Measurements from ENCODE around the gene PDCD4. TPM values are rescaled to one million over a fixed set of nuclear protein-coding genes. Genes with fewer than 3 reads are reported as not detected.

The PDCD4 gene
- 100 to 1,000 TPM; 131 to 202 (median 172) TPM for total RNA-seq

DNA sequence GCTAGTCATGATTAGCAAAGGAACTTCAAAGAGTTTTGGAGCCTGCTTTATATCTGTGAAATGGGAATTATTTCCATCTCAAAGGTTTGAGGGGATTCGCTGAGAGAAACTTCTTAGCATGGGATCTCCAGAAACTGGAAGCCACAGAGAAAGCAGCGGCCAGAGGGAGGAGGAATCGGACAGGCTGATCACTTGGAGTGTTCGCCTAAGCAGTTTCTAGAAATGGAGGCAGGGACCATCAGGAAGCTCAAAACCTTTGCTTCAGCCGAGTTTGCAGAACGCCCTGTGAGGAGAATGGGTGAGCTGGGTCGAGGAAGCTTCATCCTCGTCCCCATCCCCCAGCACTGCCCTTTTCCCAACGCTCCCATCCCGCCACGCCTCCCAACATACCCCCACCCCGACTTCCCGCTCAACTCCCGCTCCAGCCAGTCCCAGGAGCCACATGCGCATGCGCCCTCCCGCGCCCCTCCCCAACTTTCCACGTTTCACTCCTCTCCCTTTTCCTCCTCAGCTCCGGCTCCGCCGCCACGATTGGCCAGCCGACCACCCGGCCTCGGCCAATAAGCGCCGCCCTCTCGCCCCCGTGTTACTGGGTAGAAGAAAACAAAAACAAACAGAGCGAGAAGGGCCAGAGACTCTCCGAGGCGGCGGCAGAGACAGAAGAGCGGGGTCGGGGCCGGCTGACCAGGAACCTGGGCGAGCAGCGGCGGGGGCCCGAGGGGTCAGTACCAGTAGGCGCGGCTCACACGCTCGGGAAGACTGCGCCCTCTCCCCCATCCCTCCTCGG, at the start of gene PDCD4:
Gene PDCD4 (plus strand): TSS at position 631 of the 787 bp plus-strand sequence. CDS start 4,100 bp downstream, outside the sequence.
- TF ChIP-seq, protein P1, sequence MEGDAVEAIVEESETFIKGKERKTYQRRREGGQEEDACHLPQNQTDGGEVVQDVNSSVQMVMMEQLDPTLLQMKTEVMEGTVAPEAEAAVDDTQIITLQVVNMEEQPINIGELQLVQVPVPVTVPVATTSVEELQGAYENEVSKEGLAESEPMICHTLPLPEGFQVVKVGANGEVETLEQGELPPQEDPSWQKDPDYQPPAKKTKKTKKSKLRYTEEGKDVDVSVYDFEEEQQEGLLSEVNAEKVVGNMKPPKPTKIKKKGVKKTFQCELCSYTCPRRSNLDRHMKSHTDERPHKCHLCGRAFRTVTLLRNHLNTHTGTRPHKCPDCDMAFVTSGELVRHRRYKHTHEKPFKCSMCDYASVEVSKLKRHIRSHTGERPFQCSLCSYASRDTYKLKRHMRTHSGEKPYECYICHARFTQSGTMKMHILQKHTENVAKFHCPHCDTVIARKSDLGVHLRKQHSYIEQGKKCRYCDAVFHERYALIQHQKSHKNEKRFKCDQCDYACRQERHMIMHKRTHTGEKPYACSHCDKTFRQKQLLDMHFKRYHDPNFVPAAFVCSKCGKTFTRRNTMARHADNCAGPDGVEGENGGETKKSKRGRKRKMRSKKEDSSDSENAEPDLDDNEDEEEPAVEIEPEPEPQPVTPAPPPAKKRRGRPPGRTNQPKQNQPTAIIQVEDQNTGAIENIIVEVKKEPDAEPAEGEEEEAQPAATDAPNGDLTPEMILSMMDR (IDR thresholded peaks at IDR 0.05; ENCODE audit: low read depth), result no peak

GRCh38 chr10:110822035-110822711, 49.6 kb upstream of the PDCD4 start:
- TF ChIP-seq, protein P1 (IDR thresholded peaks at IDR 0.05; ENCODE audit: low read depth), result no peak

DNA sequence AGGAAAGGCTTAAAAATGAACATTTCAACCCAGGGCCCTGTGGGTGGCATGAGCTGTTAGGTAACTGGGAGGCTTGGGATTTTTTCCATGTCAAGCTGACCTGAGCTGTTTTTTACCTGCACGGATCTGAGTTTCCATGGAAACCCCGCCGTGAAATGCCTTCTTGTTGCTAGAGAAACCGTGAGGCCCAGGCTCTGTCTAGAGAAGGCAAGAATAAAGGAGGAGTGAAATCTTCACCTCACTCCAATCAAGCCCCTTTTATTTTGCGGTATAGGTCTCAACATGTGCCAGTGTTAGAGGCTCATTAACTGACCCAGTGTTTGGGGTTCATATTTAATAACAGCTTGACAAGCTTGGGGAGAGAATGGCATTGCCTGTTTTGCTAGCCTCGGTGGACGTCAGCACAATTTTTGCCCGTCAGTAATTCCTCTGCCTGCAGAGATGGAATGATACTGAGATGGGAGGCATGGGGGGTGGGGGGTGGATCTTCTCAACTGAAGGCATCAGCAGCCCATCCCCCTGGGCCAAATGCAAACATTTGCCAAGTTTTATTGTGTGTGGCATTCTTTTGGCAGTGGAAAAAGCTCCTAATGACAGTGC, 48.9 kb upstream of the PDCD4 start:
- TF ChIP-seq, protein P1 (IDR thresholded peaks at IDR 0.05; ENCODE audit: low read depth), result no peak

DNA sequence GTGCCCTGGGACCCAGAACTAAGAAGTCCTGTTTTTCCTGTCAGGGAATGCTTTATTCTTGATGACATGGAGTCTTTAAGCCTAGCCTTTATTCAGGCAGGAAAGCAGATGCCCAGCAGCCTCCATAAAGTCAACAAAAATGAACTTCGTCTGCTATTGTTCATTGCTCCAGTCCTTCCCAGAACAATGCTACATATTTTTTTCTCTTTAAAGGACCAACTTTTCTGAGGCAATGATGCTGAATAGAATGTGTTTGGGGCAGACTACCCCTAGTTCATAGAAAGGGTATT, 47.6 kb upstream of the PDCD4 start:
- TF ChIP-seq, protein P1 (IDR thresholded peaks at IDR 0.05; ENCODE audit: low read depth), result no peak

DNA sequence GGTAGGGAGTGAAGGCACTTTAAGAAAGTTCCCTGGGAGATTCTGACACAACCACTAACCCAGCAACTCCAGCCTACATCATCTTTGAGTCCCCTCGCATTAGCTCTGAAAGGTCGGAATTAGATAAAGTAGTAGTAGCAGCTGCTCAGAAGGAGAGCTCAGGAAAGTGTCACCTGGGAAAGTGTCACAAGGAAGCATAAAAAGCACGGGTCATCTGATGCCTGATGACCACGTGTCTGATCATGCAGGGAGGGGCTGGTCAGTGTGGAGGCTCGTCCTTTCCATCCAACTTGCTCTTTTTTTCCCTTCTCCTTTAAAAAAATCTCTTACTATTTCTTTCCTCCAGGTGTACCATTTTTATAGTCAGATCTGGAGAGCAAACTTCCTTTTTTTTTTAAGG, 47.1 kb upstream of the PDCD4 start:
- TF ChIP-seq, protein P1 (IDR thresholded peaks at IDR 0.05; ENCODE audit: low read depth), result no peak

GRCh38 chr10:110825508-110825907, 46.2 kb upstream of the PDCD4 start:
- TF ChIP-seq, protein P1 (IDR thresholded peaks at IDR 0.05; ENCODE audit: low read depth), result no peak

DNA sequence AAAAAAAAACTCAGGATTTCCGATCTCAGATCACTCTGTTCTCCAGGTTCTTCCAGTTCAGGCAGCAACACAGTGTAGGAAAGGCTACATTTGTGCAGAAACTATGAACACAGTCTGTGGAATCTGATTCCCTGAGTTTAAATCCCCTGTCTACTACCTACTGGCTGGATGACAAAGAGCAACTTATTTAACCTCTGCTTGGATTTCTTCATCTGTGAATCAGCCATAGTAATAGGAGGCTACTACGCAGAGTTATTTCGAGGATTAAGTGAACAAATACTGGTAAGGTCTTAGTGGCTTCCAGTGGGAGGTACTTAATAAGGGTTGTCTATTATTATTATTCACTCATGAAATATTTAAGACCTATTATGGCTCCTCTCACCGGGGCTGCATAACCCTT, 44.3 kb upstream of the PDCD4 start:
- TF ChIP-seq, protein P1 (IDR thresholded peaks at IDR 0.05; ENCODE audit: low read depth), result no peak

Data from subcutaneous adipose tissue (tissue), 4 donors.